VCaP (cell line): ENCODE results near the gene AUP1.

Experiments
- H3K27ac ChIP-seq: fragments of 450-650 bp; 2 replicates; pipeline ENCODE4 v1.5.1; 2017
- TF ChIP-seq, protein P1 (sequence below): fragments of 450-650 bp; conservative IDR thresholded peaks from 2 replicates; pipeline ENCODE4 v1.5.1; 2017; ENCODE audit warnings: mild to moderate bottlenecking, moderate library complexity

Gene AUP1

DNA sequence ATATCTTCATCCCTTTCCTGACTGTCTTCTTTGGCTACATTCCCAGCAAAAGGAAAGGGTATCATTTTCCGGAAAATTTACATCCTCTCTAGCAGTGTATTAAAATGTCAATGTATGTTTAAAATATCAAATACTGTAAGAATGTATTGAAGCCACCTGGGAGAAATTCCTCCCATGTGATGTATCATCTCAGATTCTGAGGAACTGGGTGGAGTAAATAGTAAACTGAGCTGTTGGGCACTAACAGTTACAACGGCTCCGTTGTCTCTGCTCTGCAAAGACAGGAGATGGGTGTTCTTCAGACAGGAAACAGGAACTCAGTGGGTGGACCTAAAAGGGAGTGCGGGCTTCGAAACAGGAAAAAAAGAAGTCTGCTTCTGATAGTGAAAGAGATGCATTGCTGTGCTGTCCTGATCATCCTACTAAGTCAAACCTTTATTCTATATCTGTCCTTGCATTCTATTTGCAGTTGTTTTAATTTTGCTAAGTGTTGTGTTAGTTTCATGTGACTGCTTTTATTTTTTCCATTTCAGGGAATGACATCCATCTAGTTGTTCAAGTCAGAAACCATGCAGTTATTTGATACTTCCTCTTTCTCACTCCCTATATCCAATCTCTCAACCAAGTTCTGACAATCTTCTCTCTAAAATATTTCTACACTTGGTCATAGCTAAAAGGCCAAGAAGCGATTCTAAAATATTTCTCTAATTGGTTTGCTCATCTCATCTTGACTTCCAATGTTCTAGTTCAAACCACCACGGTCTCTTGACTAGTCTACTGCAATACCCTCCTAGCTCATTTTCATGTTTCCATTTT, 44.4 kb upstream of the AUP1 start:
- TF ChIP-seq, protein P1, sequence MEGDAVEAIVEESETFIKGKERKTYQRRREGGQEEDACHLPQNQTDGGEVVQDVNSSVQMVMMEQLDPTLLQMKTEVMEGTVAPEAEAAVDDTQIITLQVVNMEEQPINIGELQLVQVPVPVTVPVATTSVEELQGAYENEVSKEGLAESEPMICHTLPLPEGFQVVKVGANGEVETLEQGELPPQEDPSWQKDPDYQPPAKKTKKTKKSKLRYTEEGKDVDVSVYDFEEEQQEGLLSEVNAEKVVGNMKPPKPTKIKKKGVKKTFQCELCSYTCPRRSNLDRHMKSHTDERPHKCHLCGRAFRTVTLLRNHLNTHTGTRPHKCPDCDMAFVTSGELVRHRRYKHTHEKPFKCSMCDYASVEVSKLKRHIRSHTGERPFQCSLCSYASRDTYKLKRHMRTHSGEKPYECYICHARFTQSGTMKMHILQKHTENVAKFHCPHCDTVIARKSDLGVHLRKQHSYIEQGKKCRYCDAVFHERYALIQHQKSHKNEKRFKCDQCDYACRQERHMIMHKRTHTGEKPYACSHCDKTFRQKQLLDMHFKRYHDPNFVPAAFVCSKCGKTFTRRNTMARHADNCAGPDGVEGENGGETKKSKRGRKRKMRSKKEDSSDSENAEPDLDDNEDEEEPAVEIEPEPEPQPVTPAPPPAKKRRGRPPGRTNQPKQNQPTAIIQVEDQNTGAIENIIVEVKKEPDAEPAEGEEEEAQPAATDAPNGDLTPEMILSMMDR = no peak
- H3K27ac ChIP-seq = no peak overlapping the region

DNA sequence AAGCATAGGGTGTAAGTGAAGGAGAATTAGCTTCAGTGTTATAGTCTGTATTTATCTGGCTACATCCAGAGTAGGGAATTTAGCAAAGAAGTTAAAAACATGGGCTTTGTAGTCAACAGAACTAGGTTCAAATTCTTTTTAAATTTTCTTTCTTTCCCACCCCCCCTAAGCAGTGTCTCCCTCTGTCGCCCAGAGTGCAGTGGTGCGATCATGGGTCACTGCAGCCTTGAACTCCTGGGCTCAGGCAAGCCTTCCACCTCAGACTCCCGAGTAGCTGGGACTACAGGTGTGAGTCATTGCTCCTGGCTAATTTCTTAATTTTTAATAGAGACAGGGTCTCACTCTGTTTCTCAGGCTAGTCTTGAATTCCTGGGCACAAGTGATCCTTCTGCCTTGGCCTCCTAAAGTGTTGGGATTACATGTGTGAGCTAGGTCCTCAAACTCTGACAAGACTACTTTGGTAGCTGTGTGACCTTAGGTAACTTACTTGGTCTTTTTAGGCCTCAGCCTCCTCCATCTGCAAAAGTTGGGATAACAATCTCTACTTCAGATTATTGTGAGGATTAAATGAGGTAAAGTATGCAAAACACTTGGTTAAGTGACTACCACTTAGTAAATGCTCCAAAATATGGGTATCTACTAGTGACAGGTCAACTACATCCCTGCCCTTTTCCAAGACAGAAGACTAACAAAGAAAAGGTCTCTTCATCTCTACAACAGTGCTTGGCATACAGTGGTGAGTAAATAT, 42.8 kb upstream of the AUP1 start:
- TF ChIP-seq, protein P1 = no peak
- no peak overlapping the region for H3K27ac ChIP-seq

DNA sequence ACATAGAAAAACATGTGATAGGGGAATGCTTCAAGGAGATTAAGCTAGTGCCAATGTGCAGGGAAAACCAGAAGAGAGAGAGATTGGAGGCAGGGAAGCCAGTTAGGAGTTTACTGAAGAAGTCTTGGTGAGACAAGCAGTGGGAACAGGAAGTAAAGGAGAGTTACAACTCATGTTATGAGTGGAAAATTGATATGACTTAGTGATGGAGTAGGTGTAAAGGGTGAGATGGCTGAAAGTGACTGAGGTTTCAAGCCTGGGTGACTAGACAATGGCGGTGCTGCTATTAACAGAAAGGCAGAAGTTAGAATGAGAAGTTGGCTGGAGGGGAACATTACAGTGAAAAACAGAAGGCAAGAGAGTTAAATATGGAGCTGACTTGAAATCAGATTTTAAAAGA, 41.6 kb upstream of the AUP1 start:
- TF ChIP-seq, protein P1 = no peak
- H3K27ac ChIP-seq = no peak overlapping the region

DNA sequence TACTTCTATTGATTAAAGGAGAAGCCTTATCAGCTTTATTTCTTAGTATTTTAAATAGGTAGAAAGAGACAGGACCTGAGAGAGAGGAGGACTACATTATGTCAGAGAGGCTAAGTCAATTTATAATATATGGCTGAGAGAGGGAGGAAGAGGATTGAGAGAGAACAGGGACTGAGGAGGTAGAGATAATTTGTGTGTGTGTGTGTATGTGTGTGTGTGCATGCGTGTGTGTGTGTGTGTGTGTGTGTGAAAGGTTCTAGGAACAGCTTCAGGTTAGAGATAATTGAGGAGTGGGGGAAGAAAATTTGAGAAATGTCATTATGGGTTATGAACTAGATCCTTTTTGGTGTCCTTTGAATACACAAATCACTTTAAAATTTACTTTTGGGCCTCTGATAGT, 40.2 kb upstream of the AUP1 start:
- TF ChIP-seq, protein P1 = no peak
- H3K27ac ChIP-seq = no peak overlapping the region

DNA sequence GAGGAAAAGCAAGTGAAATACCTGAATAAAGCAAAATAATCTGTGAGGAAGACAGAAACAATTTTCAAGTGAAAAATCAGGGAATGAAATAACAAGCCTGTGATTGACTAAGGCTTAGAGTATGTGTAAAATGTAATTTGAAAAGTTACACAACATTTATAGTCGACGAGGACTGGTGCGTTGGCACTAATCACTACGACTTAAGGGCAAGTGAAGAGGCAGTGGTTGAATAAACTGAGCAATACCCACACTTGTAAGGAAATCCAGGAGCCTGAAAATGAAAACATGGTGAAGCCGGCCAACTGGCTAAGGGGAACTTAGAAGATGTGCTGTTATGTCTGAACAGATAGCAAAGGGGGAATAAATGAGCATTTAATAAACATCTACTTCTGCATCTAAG, 38.4 kb upstream of the AUP1 start:
- H3K27ac ChIP-seq = no peak overlapping the region
- TF ChIP-seq, protein P1 = no peak

DNA sequence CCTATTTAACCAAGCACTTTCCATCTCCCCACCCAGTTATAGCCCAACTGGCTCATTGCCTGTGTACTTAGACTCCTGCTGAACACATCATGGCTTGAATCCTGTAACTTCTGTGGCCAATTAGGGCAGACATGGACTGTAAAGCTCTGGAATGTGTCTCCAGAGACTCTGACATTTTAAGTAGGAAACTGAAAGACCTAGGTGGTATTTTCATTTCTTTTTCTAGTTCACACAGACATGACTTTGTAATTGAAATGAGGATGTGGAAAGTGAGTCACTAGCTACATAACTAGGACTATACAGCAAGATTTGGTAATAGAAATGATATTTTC, 37.2 kb upstream of the AUP1 start:
- TF ChIP-seq, protein P1 = no peak
- no peak overlapping the region for H3K27ac ChIP-seq

DNA sequence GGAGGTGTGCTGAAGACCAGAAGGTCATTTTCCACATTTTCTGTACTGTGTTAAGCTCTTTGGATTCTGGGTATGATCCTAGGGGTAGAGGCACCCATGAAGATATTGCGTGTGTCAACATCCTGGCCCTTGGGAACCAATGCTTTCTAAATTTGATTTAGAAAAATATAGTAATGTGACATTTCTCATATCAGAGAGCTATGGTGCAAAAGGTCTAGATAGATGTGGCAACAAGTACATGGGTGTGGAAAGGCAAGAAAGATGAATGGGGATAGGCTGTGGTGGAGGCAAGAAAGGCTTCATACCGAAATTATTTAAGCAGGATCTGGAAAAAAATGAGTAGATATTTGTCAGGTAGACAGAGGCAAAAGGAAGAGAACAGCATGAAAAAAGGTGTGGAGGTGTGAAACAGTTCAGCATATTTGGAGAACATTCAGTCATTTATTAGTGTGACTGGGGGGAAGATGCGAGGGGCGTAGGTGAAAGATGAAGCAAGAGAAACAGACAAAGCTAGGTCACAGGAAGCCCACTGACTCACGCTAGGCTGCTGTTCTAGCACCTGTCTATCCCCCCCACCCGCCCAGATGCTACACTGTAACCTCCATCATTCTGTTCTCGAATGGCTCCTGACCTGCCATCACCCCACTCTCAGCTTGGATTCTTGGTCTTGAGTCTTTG, 36.7 kb upstream of the AUP1 start:
- TF ChIP-seq, protein P1 = no peak
- H3K27ac ChIP-seq = no peak overlapping the region
